Right cardiac atrium (tissue), 5 donors: ENCODE results near the gene LSMEM2. TPM values are rescaled to one million over a fixed set of nuclear protein-coding genes. Genes with fewer than 3 reads are reported as not detected.
"Not testable (repeated sequence)": the region's sequence is repeated elsewhere in the genome, so short reads cannot be mapped to it uniquely, and the experiment has no call there.

Experiments
- ATAC-seq, 2 donors: fragments of 200-7000 bp; cut with Tn5 transposase; one replicate each; pipeline versions ENCODE4 v1.8.0 to v1.9.1; 2020; ENCODE audit warnings: moderate library complexity in 2 of 2, mild to moderate bottlenecking in 1 of 2
- DNase-seq, 3 donors: peaks; one replicate each; pipeline ENCODE4 v3.0.0-alpha.2; 2020
- H3K27ac ChIP-seq: one replicate; pipeline ENCODE4 v1.5.1; 2013; ENCODE audit warnings: mild to moderate bottlenecking, low read length, control low read depth, moderate library complexity
- H3K27me3 ChIP-seq: one replicate; pipeline ENCODE4 v1.6.1; 2013; ENCODE audit not compliant: control insufficient read depth, insufficient read depth
- H3K4me1 ChIP-seq: one replicate; pipeline ENCODE4 v1.6.1; 2013; ENCODE audit warnings: low read length; ENCODE audit not compliant: control insufficient read depth, insufficient read depth
- H3K4me3 ChIP-seq: one replicate; pipeline ENCODE4 v1.5.1; 2013; ENCODE audit warnings: low read length, control low read depth
- H3K9me3 ChIP-seq: one replicate; pipeline ENCODE4 v1.6.1; 2013; ENCODE audit warnings: low read length; ENCODE audit not compliant: control insufficient read depth
- WGBS: extraction: QIAGEN DNeasy Blood & Tissue Kit; methylation state at CpG from one replicate; pipeline ENCODE4 v1.1.7; 2013; 5-methylcytosine and 5-hydroxymethylcytosine counted together
- intact Hi-C, 4 donors: fragments of 100-400 bp; cut with DNase I; formaldehyde crosslinking; loops; one replicate each; pipeline versions ENCODE4 v1.11.0 to v1.14.0; 2022 to 2023
- polyA plus RNA-seq: library from polyadenylated mRNA; stranded (reverse); fragments of 200-250 nt; gene quantifications from one replicate; pipeline ENCODE4 v1.2.3, GENCODE V29; 2013
- total RNA-seq, 4 donors: library from RNA; stranded (reverse); fragmentation: NEBNext Ultra II Directional; extraction: Animal tissue kit (Norgen Biotek cat#: 25700); gene quantifications; one replicate each; pipeline ENCODE4 v1.2.1, GENCODE V29; 2021
- donor health status: healthy with polysubstance abuse.
- donor health status: DM: no; HTN: yes; CAD: no.
- donor health status: DM: no; HTN: no; CAD: no.
- donor health status: DM: no; HTN: yes; CAD: no; lungs with severe emphysema.
- donor health status: DM: yes; HTN: yes; CAD: no.

The LSMEM2 gene
- total and polyA plus RNA-seq, 5 donors: 1.4 to 15.7 (median 10.7) TPM

DNA sequence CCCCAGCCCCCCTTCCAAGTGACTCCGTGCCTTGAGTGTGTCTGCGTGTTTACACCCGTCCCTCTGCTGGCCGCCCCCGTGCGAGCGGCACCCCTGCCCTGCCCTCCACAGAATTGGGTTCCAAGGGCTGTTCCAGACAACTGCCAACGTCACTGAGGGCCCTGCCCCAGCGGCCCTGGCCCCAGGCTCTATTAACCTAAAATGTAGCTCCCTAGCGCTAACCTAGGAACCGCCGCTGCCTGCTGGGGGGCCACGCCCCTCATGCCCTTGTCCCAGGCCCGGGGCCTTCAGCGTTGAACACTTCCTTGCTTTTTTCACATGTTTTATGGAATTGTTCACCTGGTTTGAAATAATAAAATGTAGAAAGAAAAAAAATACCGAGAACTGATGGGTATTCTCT lies 19.9 kb upstream of the LSMEM2 start:
- intact Hi-C loops: no loop called here
- 80% methylated on average over 16 of the region's 16 CpGs for WGBS
- Histone ChIP-seq H3K4me1 (peaks cover 13% of the 10 kb centered on the region), H3K4me3 (no peak overlapping the region), H3K27ac (no peak overlapping the region), H3K9me3 (no peaks in the 10 kb centered on the region), H3K27me3 (no peaks in the 10 kb centered on the region)
- ATAC-seq (no peak), DNase-seq (peak in 1 of 3 donors; percentile 63)

DNA sequence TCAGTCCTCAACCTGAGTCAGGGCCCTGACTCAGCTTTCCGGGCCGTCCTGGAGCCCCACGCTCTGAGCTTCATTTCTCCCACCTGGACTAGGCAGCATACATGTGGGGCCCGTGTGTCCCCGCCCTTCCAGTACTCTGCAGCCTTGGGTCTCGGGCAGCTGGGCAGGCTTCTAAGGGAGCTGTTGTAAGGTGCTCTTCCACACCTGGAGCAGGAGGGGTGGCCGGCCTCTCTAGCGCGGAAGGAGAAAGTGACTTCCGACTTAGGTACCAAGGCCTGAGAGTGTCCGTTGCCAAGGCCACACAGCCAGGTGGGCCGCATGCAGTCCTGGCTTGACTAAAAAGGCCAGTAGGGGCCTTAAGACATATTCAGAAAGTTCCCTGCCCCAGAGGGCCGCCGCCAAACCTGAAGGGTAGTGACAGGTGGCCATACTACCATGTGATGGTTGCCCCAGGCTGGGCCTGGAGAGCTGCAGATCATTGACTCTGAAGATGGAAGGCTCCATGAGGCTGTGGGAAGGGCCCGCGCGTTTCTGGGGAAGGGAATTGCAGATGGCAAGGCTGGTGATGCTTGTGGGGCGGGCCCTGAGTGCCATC lies 19.4 kb upstream of the LSMEM2 start:
- peak in 1 of 3 donors; percentile 30 for DNase-seq
- Histone ChIP-seq H3K4me3 (no peak overlapping the region), H3K4me1 (peaks cover 10% of the 10 kb centered on the region), H3K27ac (peak overlapping the region; percentile 79), H3K9me3 (no peaks in the 10 kb centered on the region), H3K27me3 (no peaks in the 10 kb centered on the region)
- intact Hi-C loops: no loop called here
- peak in 1 of 2 donors; percentile 0 for ATAC-seq
- WGBS: 54% methylated on average over 18 of the region's 18 CpGs

DNA sequence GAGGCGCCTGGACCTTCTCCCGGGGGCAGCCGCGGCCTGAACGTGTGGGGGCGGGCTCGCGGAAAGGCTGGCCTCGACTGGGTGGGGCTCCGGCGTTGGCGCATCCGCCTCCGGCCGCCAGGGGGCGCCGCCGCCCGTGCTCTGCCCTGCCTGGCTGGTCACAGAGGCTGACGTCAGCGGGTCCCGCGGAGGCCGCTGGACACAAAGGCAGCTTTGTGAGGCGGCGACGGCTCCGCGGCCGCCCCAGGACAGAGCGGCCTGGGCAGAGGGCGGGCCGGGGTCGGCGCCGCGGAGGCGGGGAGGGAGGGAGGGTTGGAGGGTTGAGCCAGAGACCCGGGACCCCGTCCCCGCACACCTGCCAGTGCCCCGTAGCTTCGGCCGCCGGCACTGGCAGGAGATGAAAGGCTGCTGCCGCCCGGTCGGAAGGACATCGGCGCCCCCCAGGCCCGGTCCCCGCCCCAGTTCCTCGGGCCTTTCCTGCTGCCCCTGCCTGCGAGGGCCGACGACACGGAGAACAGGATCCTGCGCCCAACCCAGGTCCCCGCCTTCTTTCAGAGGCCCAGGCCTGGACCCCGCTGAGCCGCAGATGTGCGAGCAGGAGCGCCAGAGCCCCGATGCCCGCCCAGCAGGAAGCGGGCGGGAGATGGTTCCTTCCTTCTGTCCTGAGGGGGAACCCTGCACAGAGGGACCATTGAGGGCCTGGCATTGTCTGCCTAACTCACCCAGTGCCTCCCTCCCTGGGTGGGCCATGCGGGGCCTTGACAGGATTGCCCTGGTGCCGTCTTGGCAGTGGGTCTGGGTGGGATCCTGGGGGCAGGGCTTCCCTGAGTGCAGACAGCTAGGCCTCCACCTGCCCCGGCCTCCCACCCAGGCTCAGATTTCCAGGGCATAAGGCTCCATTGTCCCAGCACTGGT lies 18.6 kb upstream of the LSMEM2 start:
- under 1% methylated on average over 70 of the region's 70 CpGs for WGBS
- H3K9me3 ChIP-seq: no peaks in the 10 kb centered on the region
- H3K27me3 ChIP-seq: no peaks in the 10 kb centered on the region
- DNase-seq: peak; percentile 96 to 99 (median 98)
- ATAC-seq: peak; percentile 77 to 87
- peak overlapping the region; percentile 53 for H3K4me3 ChIP-seq
- H3K27ac ChIP-seq: peak overlapping the region; percentile 88
- peaks cover 12% of the 10 kb centered on the region for H3K4me1 ChIP-seq
- intact Hi-C loops: no loop called here

DNA sequence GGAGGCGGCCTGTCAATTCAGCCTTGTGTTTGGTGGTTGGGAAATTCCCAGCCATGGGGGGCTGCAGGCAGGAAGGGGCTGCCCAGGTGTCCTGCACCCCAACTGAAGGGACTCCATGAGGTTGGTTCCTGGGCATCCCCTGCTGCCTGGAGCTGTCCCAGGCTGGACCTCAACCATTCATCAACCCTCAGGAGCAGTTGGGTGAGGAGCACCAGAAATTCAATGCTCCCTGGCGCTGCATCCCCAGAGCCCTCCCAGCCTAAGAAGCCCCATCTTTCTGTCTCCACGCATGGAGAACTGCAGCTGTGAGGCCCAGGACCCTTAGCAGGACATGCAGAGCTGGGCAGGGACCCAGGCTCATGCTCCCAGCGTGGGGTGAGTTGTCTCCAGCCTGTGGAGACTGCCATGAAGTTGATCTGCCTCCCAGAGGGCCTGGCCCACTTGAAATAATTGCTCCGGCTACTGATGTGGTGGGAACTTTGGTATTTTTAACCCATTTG lies 17.9 kb upstream of the LSMEM2 start:
- Histone ChIP-seq H3K27ac (peak overlapping the region; percentile 88), H3K9me3 (no peaks in the 10 kb centered on the region), H3K27me3 (no peaks in the 10 kb centered on the region), H3K4me3 (peak overlapping the region; percentile 53), H3K4me1 (peaks cover 17% of the 10 kb centered on the region)
- intact Hi-C loops: no loop called here
- DNase-seq (peak in 1 of 3 donors; percentile 66), ATAC-seq (no peak)
- WGBS: 48% methylated on average over 5 of the region's 5 CpGs

DNA sequence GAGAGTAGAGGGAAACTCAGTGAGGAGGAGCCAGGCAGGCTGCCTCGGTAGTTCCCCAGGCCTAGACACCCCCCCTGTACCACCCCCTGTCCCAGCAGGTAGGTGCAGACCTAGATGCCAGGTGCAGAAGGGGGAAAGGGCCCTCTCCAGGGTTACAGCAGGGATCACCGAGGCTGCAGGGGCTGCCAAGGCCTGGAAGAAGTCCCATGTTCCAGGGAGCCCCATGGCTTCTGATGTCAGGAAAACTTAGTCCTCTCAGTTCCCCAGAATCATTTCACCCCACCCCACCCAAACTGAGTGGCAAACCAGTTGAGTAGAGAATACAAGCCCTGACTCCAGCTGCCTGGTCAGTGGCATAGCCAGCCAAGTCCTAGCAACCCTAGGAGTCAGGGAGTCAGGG lies 17.4 kb upstream of the LSMEM2 start:
- no peaks in the 10 kb centered on the region for H3K27me3 ChIP-seq
- 35% methylated on average over 2 of the region's 2 CpGs for WGBS
- ATAC-seq (no peak), DNase-seq (peak in 1 of 3 donors; percentile 54)
- peaks cover 17% of the 10 kb centered on the region for H3K4me1 ChIP-seq
- peak overlapping the region; percentile 88 for H3K27ac ChIP-seq
- intact Hi-C loops: no loop called here
- H3K4me3 ChIP-seq: no peak overlapping the region
- no peaks in the 10 kb centered on the region for H3K9me3 ChIP-seq

DNA sequence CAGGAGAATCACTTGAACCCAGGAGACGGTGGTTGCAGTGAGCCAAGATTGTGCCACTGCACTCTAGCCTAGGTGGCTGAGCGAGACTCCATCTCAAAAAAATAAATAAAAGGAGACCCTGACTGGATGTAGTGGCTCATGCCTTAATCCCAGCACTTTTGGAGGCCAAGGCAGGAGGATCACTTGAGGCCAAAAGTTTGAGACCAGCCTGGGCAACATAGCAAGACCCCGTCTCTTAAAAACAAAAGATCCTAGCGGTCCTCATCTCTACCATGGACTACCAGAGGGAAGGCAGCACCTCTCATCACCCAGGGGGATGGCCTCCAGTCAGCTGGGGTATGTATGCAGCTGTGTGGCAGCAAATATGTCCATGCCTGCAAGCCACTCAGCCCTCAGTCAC lies 16.7 kb upstream of the LSMEM2 start:
- H3K4me3 ChIP-seq, H3K9me3 ChIP-seq, ATAC-seq, H3K27ac ChIP-seq, DNase-seq, intact Hi-C loops, H3K27me3 ChIP-seq: not testable (repeated sequence)
- H3K4me1 ChIP-seq: peaks cover 17% of the 10 kb centered on the region
- 98% methylated on average over 4 of the region's 4 CpGs for WGBS

DNA sequence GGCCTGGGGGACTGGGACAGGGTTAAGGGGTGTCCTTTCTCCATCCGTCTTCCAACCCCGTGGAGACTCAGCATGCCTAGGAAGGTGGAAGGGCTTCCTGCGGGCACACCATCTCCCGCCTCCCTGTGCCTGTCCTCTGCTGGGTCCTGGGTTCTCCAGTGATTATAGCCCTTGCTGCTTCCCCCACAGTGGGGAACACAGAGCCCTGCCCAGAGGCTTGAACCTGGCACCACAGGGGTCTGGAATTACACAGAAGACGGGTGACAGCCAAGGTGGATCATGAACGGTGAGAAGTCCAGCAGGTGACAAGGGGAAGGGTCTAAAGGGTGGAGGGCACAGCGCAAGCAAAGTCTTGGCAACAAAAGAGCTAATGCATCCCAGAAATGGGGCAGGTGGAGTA lies 16.1 kb upstream of the LSMEM2 start:
- Histone ChIP-seq H3K9me3 (no peaks in the 10 kb centered on the region), H3K27me3 (no peaks in the 10 kb centered on the region), H3K4me1 (peaks cover 17% of the 10 kb centered on the region), H3K4me3 (no peak overlapping the region), H3K27ac (peak overlapping the region; percentile 46)
- intact Hi-C loops: no loop called here
- DNase-seq: no peak
- WGBS: 80% methylated on average over 7 of the region's 7 CpGs
- no peak for ATAC-seq

DNA sequence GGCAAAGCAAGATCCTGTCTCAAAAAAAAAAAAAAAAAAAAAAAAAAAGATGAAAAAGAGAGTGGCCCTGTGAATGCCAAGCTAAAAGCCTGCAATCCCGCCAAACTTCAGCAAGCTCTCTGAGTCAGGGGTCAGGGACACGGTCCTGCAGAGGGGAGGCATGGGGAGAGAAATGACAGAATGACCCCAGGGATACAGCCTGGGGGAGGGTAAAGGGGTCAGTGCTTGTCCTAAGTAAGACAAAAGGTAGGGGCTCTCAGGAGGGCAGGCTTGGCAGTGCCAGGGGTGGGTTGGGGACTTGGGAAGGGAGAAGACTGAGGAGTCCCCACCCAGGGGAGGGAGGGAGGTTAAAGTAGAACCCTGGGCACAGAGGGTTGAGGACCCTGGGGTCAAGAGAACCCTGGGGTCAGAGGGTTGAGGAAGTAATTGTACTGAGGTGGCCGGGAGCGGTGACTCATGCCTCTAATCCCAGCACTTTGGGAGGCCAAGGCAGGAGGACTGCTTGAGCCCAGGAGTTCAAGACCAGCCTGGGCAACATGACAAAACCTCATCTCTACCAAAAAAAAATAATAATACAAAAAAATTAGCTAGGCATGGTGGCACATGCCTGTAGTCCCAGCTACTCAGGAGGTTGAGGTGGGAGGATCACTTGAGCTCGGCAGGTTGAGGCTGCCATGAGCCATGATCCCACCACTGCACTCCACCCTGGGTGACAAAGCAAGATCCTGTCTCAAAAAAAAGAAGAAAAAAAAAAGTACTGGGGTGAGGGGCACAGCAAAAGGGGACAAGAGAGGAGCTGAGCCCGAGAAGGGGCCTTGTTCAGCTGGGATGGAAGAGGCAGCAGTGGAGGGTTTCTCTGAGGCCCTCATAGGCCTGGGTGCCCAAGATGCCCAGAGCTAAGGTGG lies 15.2 kb upstream of the LSMEM2 start:
- intact Hi-C loops: no loop called here
- no peak overlapping the region for H3K4me3 ChIP-seq
- peak overlapping the region; percentile 34 for H3K27ac ChIP-seq
- H3K4me1 ChIP-seq: peaks cover 18% of the 10 kb centered on the region
- ATAC-seq (no peak), DNase-seq (peak in 1 of 3 donors; percentile 65)
- WGBS: 61% methylated on average over 6 of the region's 6 CpGs
- H3K9me3 ChIP-seq: no peaks in the 10 kb centered on the region
- no peaks in the 10 kb centered on the region for H3K27me3 ChIP-seq

DNA sequence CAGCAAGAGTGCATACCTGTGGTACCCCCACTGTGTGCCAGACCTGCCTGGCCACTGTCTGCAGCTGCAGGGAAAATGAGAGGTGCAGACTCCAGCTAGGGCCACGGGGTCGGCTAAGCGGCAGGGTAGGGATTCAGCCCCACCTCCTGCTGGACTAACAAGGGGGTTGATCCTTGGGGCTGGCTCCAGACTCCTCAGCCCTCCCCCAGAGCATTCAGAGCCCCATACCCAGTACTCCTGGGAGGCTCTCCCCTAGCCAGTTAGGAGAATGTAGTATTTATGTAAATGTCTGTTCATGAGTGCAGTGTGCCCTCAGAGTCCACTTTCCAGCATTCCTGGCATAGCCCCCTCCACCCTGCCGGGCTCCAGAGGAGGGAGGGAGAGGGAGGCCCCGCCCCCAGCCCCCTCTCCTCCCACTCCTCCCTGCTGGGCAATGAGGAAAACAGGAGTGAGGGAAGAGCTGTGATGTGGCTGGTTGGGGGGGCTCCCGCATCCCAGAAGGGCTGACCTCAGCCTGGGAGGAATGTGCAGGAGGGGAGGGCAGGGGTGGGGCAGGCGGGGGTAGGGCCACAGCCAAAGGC lies 14.4 kb upstream of the LSMEM2 start:
- Histone ChIP-seq H3K27ac (peak overlapping the region; percentile 84), H3K9me3 (no peaks in the 10 kb centered on the region), H3K4me3 (no peak overlapping the region), H3K27me3 (no peaks in the 10 kb centered on the region), H3K4me1 (peaks cover 18% of the 10 kb centered on the region)
- intact Hi-C loops: no loop called here
- ATAC-seq (peak; percentile 38 to 62), DNase-seq (peak; percentile 80 to 93 (median 93))
- WGBS: 26% methylated on average over 7 of the region's 7 CpGs

DNA sequence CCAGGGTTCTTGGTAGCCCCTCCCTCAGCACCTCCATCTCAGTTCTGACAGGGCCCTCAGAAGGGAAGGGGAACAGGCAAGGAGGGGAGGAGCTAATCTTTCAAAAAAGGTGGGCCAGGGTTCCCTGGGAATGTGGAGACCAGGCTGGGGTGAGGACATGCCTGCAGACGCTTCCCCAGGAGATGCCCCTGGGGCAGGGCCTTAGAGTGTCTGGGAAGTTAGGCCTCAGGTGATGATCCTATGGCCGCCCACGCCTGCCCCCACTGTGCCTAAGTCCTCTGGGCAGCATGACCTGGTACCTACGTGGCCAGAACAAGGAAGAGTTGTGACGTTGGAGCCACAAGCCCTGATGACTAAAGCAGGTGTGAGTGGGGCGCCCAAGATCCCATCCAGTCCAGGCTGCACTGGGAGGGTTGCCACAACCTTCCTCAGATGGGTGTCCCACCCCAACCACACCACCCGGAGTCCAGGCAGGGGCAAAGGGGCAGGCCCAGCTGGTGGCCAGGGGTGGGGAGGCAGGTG lies 13.9 kb upstream of the LSMEM2 start:
- Histone ChIP-seq H3K9me3 (no peaks in the 10 kb centered on the region), H3K27me3 (no peaks in the 10 kb centered on the region), H3K27ac (peak overlapping the region; percentile 84), H3K4me3 (no peak overlapping the region), H3K4me1 (peaks cover 15% of the 10 kb centered on the region)
- ATAC-seq (no peak), DNase-seq (no peak)
- intact Hi-C loops: no loop called here
- 62% methylated on average over 7 of the region's 7 CpGs for WGBS
